ENCODE data around the gene ECSIT. TPM values are rescaled to one million over a fixed set of nuclear protein-coding genes. Genes with fewer than 3 reads are reported as not detected.

Gene ECSIT
- total RNA-seq, 1 donor from 2014 or later = 41.6 TPM

GRCh38 chr19:11539495-11540365 is 10.8 kb upstream of the ECSIT start:
- Mint-ChIP-seq H3K36me3 (ENCODE audit: low read depth) (no peaks in the 10 kb centered on the region), H3K9me3 (no peaks in the 10 kb centered on the region), H3K4me3 (no peak overlapping the region), H3K27me3 (peaks cover 24% of the 10 kb centered on the region), H3K27ac (no peak overlapping the region), H3K4me1 (peaks cover 5% of the 10 kb centered on the region)
- no peak for DNase-seq
- intact Hi-C loops (cut with micrococcal nuclease) = no loop called here

- Mint-ChIP-seq H3K36me3 (ENCODE audit: low read depth) (no peaks in the 10 kb centered on the region), H3K4me1 (peaks cover 5% of the 10 kb centered on the region), H3K27me3 (peaks cover 31% of the 10 kb centered on the region), H3K9me3 (no peaks in the 10 kb centered on the region), H3K27ac (no peak within 1 kb of the TSS), H3K4me3 (no peak within 1 kb of the TSS)
- DNase-seq = no peak
- intact Hi-C loops (cut with micrococcal nuclease) = no loop called here
Measured at GRCh38 chr19:11538232-11539036, 9.5 kb upstream of the ECSIT start, which contains the start of gene CNN1. CNN1 (plus strand) TSS chr19:11538851; CDS start chr19:11538928, 77 bp downstream.

- Mint-ChIP-seq H3K4me1 (peaks cover 8% of the 10 kb centered on the region), H3K27ac (peak overlapping the region; percentile 45), H3K36me3 (ENCODE audit: low read depth) (no peaks in the 10 kb centered on the region), H3K27me3 (peaks cover 29% of the 10 kb centered on the region), H3K4me3 (peak overlapping the region; percentile 67), H3K9me3 (no peaks in the 10 kb centered on the region)
- intact Hi-C loops (cut with micrococcal nuclease) = loop anchor here (1.0 to 2.0 kb wide), 2 partner anchors 23 to 51 kb away; partner anchors contain the start of gene ELOF1
- peak; percentile 96 for DNase-seq
Measured at GRCh38 chr19:11535792-11536595, 7.1 kb upstream of the ECSIT start.

- no peak overlapping the region for H3K27ac Mint-ChIP-seq
- H3K9me3 Mint-ChIP-seq = no peaks in the 10 kb centered on the region
- H3K4me3 Mint-ChIP-seq = no peak overlapping the region
- peaks cover 8% of the 10 kb centered on the region for H3K4me1 Mint-ChIP-seq
- no peak for DNase-seq
- intact Hi-C loops (cut with micrococcal nuclease) = no loop called here
- peaks cover 24% of the 10 kb centered on the region for H3K27me3 Mint-ChIP-seq
- no peaks in the 10 kb centered on the region for H3K36me3 Mint-ChIP-seq (ENCODE audit: low read depth)
Measured at GRCh38 chr19:11534948-11535347, 6.0 kb upstream of the ECSIT start.

GRCh38 chr19:11534538-11534937 is 5.6 kb upstream of the ECSIT start:
- intact Hi-C loops (cut with micrococcal nuclease) = no loop called here
- no peak for DNase-seq
- Mint-ChIP-seq H3K4me3 (no peak overlapping the region), H3K4me1 (peaks cover 8% of the 10 kb centered on the region), H3K27me3 (peaks cover 24% of the 10 kb centered on the region), H3K9me3 (no peaks in the 10 kb centered on the region), H3K27ac (no peak overlapping the region), H3K36me3 (ENCODE audit: low read depth) (no peaks in the 10 kb centered on the region)

GRCh38 chr19:11530432-11530831 is 1.5 kb upstream of the ECSIT start:
- intact Hi-C loops (cut with micrococcal nuclease) = no loop called here
- Mint-ChIP-seq H3K9me3 (no peaks in the 10 kb centered on the region), H3K27me3 (peaks cover 7% of the 10 kb centered on the region), H3K27ac (no peak overlapping the region), H3K4me3 (no peak overlapping the region), H3K36me3 (ENCODE audit: low read depth) (peaks cover 7% of the 10 kb centered on the region), H3K4me1 (peaks cover 16% of the 10 kb centered on the region)
- peak; percentile 78 for DNase-seq

GRCh38 chr19:11519138-11519537 is 9.8 kb downstream of the ECSIT start:
- intact Hi-C loops (cut with micrococcal nuclease) = no loop called here
- DNase-seq = no peak
- peaks cover 10% of the 10 kb centered on the region for H3K36me3 Mint-ChIP-seq (ENCODE audit: low read depth)

GRCh38 chr19:11513946-11514345 is 15.0 kb downstream of the ECSIT start:
- Mint-ChIP-seq H3K27me3 (no peaks in the 10 kb centered on the region), H3K9me3 (no peaks in the 10 kb centered on the region), H3K27ac (no peak overlapping the region), H3K4me1 (no peaks in the 10 kb centered on the region), H3K4me3 (no peak overlapping the region), H3K36me3 (ENCODE audit: low read depth) (peaks cover 14% of the 10 kb centered on the region)
- intact Hi-C loops (cut with micrococcal nuclease) = no loop called here
- DNase-seq = no peak

More at GRCh38 chr19:11519138-11519537, 9.8 kb downstream of the ECSIT start:
- H3K4me3 Mint-ChIP-seq = no peak overlapping the region
- H3K9me3 Mint-ChIP-seq = no peaks in the 10 kb centered on the region
- H3K27ac Mint-ChIP-seq = no peak overlapping the region
- H3K4me1 Mint-ChIP-seq = peaks cover 2% of the 10 kb centered on the region
- no peaks in the 10 kb centered on the region for H3K27me3 Mint-ChIP-seq

- intact Hi-C loops (cut with micrococcal nuclease) = no loop called here
- no peaks in the 10 kb centered on the region for H3K9me3 Mint-ChIP-seq
- peaks cover 16% of the 10 kb centered on the region for H3K36me3 Mint-ChIP-seq (ENCODE audit: low read depth)
- H3K4me3 Mint-ChIP-seq = no peak overlapping the region
- peaks cover 7% of the 10 kb centered on the region for H3K4me1 Mint-ChIP-seq
- no peak for DNase-seq
- no peaks in the 10 kb centered on the region for H3K27me3 Mint-ChIP-seq
- no peak overlapping the region for H3K27ac Mint-ChIP-seq
Measured at GRCh38 chr19:11510444-11510843, 18.5 kb downstream of the ECSIT start.

GRCh38 chr19:11507370-11508078 is 21.4 kb downstream of the ECSIT start:
- Mint-ChIP-seq H3K4me1 (peaks cover 18% of the 10 kb centered on the region), H3K27ac (peak overlapping the region; percentile 66), H3K9me3 (no peaks in the 10 kb centered on the region), H3K27me3 (no peaks in the 10 kb centered on the region), H3K36me3 (ENCODE audit: low read depth) (peaks cover 23% of the 10 kb centered on the region), H3K4me3 (peak overlapping the region; percentile 92)
- no peak for DNase-seq
- intact Hi-C loops (cut with micrococcal nuclease) = loop anchor here (5.0 kb wide), 1 partner anchor 545 kb away; the partner anchor contains the start of gene SMARCA4

- H3K9me3 Mint-ChIP-seq = no peaks in the 10 kb centered on the region
- peak overlapping the region; percentile 97 for H3K27ac Mint-ChIP-seq
- H3K4me1 Mint-ChIP-seq = peaks cover 18% of the 10 kb centered on the region
- no peak for DNase-seq
- intact Hi-C loops (cut with micrococcal nuclease) = loop anchor here (5.0 kb wide), 1 partner anchor 545 kb away; the partner anchor contains the start of gene SMARCA4
- no peaks in the 10 kb centered on the region for H3K27me3 Mint-ChIP-seq
- H3K4me3 Mint-ChIP-seq = peak overlapping the region; percentile 92
- peaks cover 23% of the 10 kb centered on the region for H3K36me3 Mint-ChIP-seq (ENCODE audit: low read depth)
Measured at GRCh38 chr19:11506967-11507366, 22.0 kb downstream of the ECSIT start.

GRCh38 chr19:11506101-11506555 is 22.8 kb downstream of the ECSIT start:
- Mint-ChIP-seq H3K9me3 (no peaks in the 10 kb centered on the region), H3K27me3 (no peaks in the 10 kb centered on the region), H3K4me3 (peak overlapping the region; percentile 92), H3K4me1 (peaks cover 18% of the 10 kb centered on the region), H3K36me3 (ENCODE audit: low read depth) (peaks cover 21% of the 10 kb centered on the region), H3K27ac (peak overlapping the region; percentile 97)
- no peak for DNase-seq
- intact Hi-C loops (cut with micrococcal nuclease) = loop anchor here (5.0 kb wide), 1 partner anchor 544 kb away; the partner anchor contains the start of gene SMARCA4
